Right atrium auricular region (tissue), 2 donors: ENCODE measurements around the gene RNF214. TPM values are rescaled to one million over a fixed set of nuclear protein-coding genes. Genes with fewer than 3 reads are reported as not detected.

Experiments
- DNase-seq: peaks from one replicate; pipeline ENCODE4 v3.0.0-alpha.2; 2019; ENCODE audit warnings: low spot score
- H3K27ac ChIP-seq, 2 donors: fragments of 200-600 bp; sonication (generic); 1 replicate in 1 of 2; 2 replicates in 1 of 2; pipeline ENCODE4 v1.5.1; 2016 to 2019
- H3K27me3 ChIP-seq, 2 donors: fragments of 200-600 bp; sonication (generic); one replicate each; pipeline versions ENCODE4 v1.5.1 to v1.6.0; 2017 to 2019
- H3K36me3 ChIP-seq: fragments of 200-600 bp; sonication (generic); one replicate; pipeline ENCODE4 v1.5.1; 2016
- H3K4me1 ChIP-seq, 2 donors: fragments of 200-600 bp; sonication (generic); one replicate each; pipeline versions ENCODE4 v1.5.1 to v1.6.0; 2017 to 2019
- H3K4me3 ChIP-seq, 2 donors: fragments of 200-600 bp; sonication (generic); 1 replicate in 1 of 2; 2 replicates in 1 of 2; pipeline ENCODE4 v1.5.1; 2017 to 2019; ENCODE audit warnings: mild to moderate bottlenecking in 1 of 2, moderate library complexity in 1 of 2
- H3K9me3 ChIP-seq, 2 donors: fragments of 200-600 bp; sonication (generic); one replicate each; pipeline ENCODE4 v1.5.1; 2019
- total RNA-seq, 2 donors: library from RNA; depleted of rRNA; stranded (reverse); fragments of >200 nt; gene quantifications; one replicate each; pipeline ENCODE4 v1.1.0, GENCODE V29; 2016
- TF ChIP-seq, protein P1 (sequence below), 2 donors: fragments of 200-600 bp; sonication (generic); IDR thresholded peaks; one replicate each; pipeline ENCODE4 v1.5.1; 2019; ENCODE audit warnings: antibody characterized with exemption in 2 of 2

RNF214 gene
- total RNA-seq, 2 donors from 2014 or later: 11.0 to 11.5 TPM

DNA sequence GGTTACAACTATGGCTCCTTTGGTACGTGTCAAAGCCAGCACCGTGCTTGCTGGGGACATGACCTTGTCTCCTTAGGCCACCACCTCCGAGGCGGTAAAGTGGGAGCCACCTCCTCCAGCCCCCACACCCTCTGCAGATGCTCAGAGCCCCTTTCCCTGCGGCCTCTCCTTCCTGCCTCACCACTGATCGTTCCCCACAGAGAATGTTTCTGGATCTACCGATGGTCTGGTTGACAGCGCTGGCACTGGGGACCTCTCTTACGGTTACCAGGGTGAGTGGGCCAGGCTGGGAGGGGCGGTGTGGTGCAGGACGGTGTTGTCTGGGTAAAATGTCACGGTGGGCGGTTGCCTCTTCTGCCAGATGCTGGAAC is 45.1 kb upstream of the RNF214 start:
- Histone ChIP-seq H3K4me3 (no peak overlapping the region), H3K36me3 (peaks cover 75% of the 10 kb centered on the region), H3K9me3 (no peaks in the 10 kb centered on the region), H3K27ac (no peak overlapping the region), H3K4me1 (no peaks in the 10 kb centered on the region), H3K27me3 (no peaks in the 10 kb centered on the region)
- DNase-seq: no peak
- TF ChIP-seq, protein P1, sequence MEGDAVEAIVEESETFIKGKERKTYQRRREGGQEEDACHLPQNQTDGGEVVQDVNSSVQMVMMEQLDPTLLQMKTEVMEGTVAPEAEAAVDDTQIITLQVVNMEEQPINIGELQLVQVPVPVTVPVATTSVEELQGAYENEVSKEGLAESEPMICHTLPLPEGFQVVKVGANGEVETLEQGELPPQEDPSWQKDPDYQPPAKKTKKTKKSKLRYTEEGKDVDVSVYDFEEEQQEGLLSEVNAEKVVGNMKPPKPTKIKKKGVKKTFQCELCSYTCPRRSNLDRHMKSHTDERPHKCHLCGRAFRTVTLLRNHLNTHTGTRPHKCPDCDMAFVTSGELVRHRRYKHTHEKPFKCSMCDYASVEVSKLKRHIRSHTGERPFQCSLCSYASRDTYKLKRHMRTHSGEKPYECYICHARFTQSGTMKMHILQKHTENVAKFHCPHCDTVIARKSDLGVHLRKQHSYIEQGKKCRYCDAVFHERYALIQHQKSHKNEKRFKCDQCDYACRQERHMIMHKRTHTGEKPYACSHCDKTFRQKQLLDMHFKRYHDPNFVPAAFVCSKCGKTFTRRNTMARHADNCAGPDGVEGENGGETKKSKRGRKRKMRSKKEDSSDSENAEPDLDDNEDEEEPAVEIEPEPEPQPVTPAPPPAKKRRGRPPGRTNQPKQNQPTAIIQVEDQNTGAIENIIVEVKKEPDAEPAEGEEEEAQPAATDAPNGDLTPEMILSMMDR (IDR thresholded peaks at IDR 0.05): no peak

DNA sequence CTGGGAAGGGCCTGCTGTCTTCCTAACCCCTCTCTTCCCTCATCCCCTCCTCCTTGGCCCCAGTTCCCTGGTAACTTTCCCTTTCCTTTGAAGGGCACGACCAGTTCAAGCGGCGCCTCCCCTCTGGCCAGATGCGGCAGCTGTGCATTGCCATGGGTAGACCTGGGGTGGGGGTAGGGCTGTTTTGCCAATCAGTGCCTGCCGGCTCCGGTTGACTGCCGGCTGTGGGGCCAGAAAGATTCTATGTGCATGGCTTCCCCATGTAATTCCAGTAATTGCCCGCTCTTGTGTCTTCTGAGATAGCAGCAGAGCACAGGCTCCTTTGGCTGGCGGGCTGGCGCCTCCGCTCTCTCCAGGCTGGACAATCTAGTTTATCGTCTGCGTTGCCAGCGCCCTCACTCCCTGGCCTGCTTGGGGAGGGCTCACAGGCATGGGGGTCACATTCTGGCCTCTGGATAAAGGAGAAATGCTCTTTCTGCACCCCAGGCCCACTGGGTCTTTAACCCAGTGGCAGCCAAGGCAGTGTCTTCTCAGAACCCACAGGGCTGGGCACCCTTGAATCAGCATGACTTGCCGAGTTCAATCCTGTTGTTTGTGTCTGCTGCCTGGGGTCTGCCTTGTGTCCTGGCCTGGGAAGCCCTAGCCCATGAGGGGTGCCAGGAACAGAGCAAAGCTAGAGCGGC is 44.5 kb upstream of the RNF214 start:
- Histone ChIP-seq H3K4me3 (no peak overlapping the region), H3K36me3 (peaks cover 75% of the 10 kb centered on the region), H3K9me3 (no peaks in the 10 kb centered on the region), H3K4me1 (no peaks in the 10 kb centered on the region), H3K27ac (no peak overlapping the region), H3K27me3 (no peaks in the 10 kb centered on the region)
- TF ChIP-seq, protein P1 (IDR thresholded peaks at IDR 0.05): no peak
- no peak for DNase-seq

DNA sequence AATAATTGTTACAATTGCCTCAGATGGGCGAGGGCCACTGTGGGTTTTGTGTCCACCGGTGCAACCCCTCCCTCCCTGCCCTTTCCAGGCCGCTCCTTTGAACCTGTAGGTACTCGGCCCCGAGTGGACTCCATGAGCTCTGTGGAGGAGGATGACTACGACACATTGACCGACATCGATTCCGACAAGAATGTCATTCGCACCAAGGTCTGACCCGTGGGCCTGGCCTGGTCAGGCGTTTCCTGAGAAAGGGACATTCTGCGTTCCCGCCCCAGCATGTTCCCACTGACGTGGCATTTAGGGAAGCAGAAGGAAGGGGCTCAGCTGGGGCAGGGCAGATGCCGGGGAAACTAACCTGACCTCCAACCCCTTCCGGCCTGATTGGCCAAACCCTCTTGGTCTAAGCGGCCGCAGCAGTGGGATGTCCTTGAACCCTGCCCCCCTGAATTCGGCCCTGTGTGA is 43.8 kb upstream of the RNF214 start:
- TF ChIP-seq, protein P1 (IDR thresholded peaks at IDR 0.05): no peak
- Histone ChIP-seq H3K27me3 (no peaks in the 10 kb centered on the region), H3K4me3 (no peak overlapping the region), H3K9me3 (no peaks in the 10 kb centered on the region), H3K36me3 (peaks cover 77% of the 10 kb centered on the region), H3K4me1 (no peaks in the 10 kb centered on the region), H3K27ac (no peak overlapping the region)
- DNase-seq: no peak

DNA sequence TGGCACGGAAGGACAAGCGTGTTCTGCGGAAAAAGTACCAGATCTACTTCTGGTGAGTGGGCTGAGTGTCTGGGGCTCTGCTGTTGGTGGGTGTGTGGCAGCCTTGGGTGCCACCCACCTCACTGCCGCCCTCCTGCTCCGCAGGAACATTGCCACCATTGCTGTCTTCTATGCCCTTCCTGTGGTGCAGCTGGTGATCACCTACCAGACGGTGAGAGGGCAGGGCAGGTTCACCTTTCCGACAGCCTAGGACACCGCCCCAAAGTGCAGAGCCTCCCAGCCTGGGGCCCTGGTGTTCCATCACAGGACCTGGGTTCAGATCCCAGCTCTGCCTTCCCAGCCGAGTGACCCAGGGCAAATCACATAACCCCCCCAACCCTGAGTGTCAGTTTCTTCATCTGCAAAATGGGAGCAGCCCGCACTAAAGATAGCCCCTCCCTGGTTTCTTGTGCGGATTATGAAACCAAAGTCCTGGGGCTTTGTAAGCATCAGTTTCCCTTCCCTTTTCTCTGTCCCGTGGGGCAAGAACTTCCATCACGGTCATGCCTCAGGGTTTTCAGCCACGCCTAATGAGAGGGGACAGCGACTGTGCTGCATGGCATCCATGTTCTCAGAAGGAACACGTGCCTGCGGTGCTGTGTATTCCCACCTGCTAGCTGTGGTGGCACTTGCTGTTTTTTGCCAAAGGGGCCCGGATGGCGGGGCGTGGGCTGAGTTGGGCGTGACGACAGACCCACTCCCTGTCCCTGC is 43.1 kb upstream of the RNF214 start:
- peaks cover 84% of the 10 kb centered on the region for H3K36me3 ChIP-seq
- no peak overlapping the region for H3K27ac ChIP-seq
- no peaks in the 10 kb centered on the region for H3K27me3 ChIP-seq
- H3K9me3 ChIP-seq: no peaks in the 10 kb centered on the region
- DNase-seq: no peak
- no peak overlapping the region for H3K4me3 ChIP-seq
- no peaks in the 10 kb centered on the region for H3K4me1 ChIP-seq
- TF ChIP-seq, protein P1 (IDR thresholded peaks at IDR 0.05): no peak

DNA sequence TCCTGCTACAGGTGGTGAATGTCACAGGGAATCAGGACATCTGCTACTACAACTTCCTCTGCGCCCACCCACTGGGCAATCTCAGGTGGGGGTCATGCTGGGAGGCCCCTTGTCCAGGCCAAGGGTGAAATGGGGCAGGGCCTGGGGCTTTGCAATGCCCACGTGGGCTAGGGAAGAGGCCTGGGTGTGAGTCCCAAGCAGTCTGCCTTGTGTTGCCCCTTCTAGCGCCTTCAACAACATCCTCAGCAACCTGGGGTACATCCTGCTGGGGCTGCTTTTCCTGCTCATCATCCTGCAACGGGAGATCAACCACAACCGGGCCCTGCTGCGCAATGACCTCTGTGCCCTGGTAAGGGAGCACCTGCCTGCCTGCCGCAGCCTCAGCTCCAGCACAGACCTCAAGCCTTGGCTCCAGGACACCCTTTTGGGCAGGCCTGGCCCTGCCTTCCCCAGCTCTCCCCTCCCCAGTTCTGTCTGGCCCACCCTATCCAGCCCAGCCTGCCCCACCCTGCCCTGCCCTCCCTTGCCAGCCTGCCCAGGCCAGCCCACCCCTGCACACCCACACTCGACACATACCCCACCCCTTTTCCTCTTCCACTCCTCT is 42.4 kb upstream of the RNF214 start:
- Histone ChIP-seq H3K4me3 (no peak overlapping the region), H3K4me1 (no peaks in the 10 kb centered on the region), H3K27ac (no peak overlapping the region), H3K27me3 (no peaks in the 10 kb centered on the region), H3K36me3 (peaks cover 85% of the 10 kb centered on the region), H3K9me3 (no peaks in the 10 kb centered on the region)
- no peak for DNase-seq
- TF ChIP-seq, protein P1 (IDR thresholded peaks at IDR 0.05): no peak
